Measurements from ENCODE around the gene RHEBL1.

Gene RHEBL1

DNA sequence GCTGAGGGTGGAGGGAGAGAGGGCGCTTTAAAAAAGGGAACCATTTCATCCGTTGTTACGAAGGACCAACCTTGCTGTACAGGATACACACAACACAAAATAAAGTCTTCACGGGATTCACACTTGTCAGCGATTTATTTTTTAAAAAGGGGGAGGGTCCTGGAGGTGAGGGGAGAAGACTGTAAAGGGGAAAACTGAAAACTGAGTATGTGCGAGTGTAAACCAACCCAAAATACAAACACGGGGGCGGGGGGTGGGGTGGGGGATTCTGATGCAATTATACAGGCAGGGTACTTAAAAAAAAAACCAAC is 50.7 kb downstream of the RHEBL1 start:
- H3K9ac ChIP-seq (ENCODE audit: low read length), result peak overlapping the region; percentile 89
- H3K9me2 ChIP-seq (replicated peaks; ENCODE audit: insufficient read depth, low read length), result no peaks in the 10 kb centered on the region
- no peak for DNase-seq
- H3K36me3 ChIP-seq (replicated peaks; ENCODE audit: insufficient read depth, low read length), result no peaks in the 10 kb centered on the region
- peak overlapping the region; percentile 81 for H3K4me2 ChIP-seq (ENCODE audit: low read depth, low read length)
- peak overlapping the region; percentile 51 for H2AFZ ChIP-seq (ENCODE audit: low read length)
- H3K9me3 ChIP-seq (replicated peaks; ENCODE audit: insufficient read depth, low read length), result no peaks in the 10 kb centered on the region
- no peaks in the 10 kb centered on the region for H3K27me3 ChIP-seq (replicated peaks; ENCODE audit: insufficient read depth, low read length)
- H3K4me1 ChIP-seq (ENCODE audit: low read length), result 0 out of 2 replicates have a peak, but pooled peaks cover 3% of the 10 kb centered on the region
- no peaks in the 10 kb centered on the region for H4K20me1 ChIP-seq (ENCODE audit: insufficient read depth, low read length)
- H3K79me2 ChIP-seq (ENCODE audit: low read length), result peaks cover 34% of the 10 kb centered on the region
- peak overlapping the region; percentile 80 for H3K4me3 ChIP-seq (ENCODE audit: low read length)
- H3F3A ChIP-seq (ENCODE audit: insufficient read depth, low read length), result peaks cover 18% of the 10 kb centered on the region
- TF ChIP-seq EZH2phosphoT487 (IDR thresholded peaks at IDR 0.05; ENCODE audit: low read length) (no peak), EZH2 (optimal IDR thresholded peaks at IDR 0.05; ENCODE audit: low read depth, low read length) (no peak), CTCF (IDR thresholded peaks at IDR 0.05; ENCODE audit: low read length) (no peak)
- peak overlapping the region; percentile 84 for H3K27ac ChIP-seq (ENCODE audit: low read length)

DNA sequence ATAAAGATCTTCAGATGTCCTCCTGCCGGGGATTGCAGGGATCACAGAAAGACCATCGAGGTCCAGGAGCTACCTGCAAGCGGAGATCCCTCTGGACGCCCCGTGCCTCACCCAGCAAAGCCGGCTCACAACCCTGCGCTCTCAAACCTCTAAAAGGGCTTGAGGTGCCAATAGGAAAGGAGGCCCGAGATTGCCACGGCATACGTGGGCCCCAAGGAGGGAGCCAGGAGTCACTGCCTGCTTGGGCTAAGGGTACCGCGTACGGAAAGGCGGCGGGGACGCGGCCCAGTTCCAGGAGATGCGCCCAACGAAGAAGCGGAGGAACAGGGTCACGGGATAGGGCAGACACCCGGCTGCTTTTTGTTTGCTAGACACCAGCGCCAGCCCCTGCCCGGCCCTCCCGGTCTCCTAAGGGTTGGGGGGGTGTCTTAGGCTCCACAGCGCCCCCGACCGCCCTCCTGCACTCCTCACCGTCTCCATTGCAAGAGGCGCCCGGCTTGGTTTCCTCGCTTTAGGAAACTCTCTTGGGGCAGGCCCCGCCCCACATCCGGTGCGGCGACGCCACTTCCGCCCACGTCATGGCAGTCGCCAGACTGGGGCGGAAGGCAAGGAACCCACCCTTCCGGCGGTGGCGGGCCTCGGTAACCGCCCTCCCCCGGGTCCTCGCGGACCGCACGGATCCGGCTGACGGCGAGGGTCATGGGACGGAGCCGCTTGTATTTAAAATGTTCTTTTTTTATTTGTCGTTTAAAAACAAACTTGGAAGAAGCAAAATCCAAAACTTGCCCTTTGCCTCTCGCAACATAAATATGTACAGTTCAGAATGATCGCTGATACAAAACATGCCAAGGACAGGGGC is 51.3 kb downstream of the RHEBL1 start, which contains the start of gene PRKAG1:
PRKAG1 (minus strand) TSS at position 516 of the 859 bp plus-strand sequence; CDS start at position 480, 36 bp downstream.
- Histone ChIP-seq H4K20me1 (ENCODE audit: insufficient read depth, low read length) (no peaks in the 10 kb centered on the region), H3K27ac (ENCODE audit: low read length) (peak within 1 kb of the TSS; percentile 84), H2AFZ (ENCODE audit: low read length) (peak within 1 kb of the TSS; percentile 64), H3K27me3 (replicated peaks; ENCODE audit: insufficient read depth, low read length) (no peaks in the 10 kb centered on the region), H3K9me3 (replicated peaks; ENCODE audit: insufficient read depth, low read length) (no peaks in the 10 kb centered on the region), H3F3A (ENCODE audit: insufficient read depth, low read length) (peaks cover 18% of the 10 kb centered on the region), H3K4me2 (ENCODE audit: low read depth, low read length) (peak within 1 kb of the TSS; percentile 81), H3K36me3 (replicated peaks; ENCODE audit: insufficient read depth, low read length) (no peaks in the 10 kb centered on the region), H3K79me2 (ENCODE audit: low read length) (peaks cover 34% of the 10 kb centered on the region), H3K4me1 (ENCODE audit: low read length) (0 out of 2 replicates have a peak, but pooled peaks cover 3% of the 10 kb centered on the region), H3K9me2 (replicated peaks; ENCODE audit: insufficient read depth, low read length) (no peaks in the 10 kb centered on the region), H3K4me3 (ENCODE audit: low read length) (peak within 1 kb of the TSS; percentile 80), H3K9ac (ENCODE audit: low read length) (peak within 1 kb of the TSS; percentile 89)
- peak; percentile 45 for TF ChIP-seq CTCF (IDR thresholded peaks at IDR 0.05; ENCODE audit: low read length)
- TF ChIP-seq EZH2phosphoT487 (IDR thresholded peaks at IDR 0.05; ENCODE audit: low read length), result no peak
- DNase-seq, result peak; percentile 97

DNA sequence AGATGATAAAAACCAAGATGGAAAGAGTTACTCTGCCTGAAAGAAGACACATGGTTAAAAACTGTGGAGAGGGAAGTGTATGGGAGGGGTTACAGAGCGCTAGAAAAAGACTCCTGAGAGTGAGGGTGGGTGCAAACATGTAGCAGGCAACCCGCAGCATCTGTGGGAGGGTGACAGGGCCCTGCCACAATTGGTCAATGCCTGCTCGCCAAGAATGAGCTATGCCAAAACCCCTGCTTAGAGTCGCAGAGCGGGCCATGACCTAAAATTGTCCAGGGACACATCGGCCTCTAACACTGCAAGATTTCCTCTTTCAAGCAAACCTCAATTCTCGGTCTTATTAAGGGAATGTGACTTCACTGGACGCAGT is 51.9 kb downstream of the RHEBL1 start:
- H2AFZ ChIP-seq (ENCODE audit: low read length), result peak overlapping the region; percentile 64
- peak overlapping the region; percentile 70 for H3K4me2 ChIP-seq (ENCODE audit: low read depth, low read length)
- no peaks in the 10 kb centered on the region for H3K9me2 ChIP-seq (replicated peaks; ENCODE audit: insufficient read depth, low read length)
- H3K4me1 ChIP-seq (ENCODE audit: low read length), result 0 out of 2 replicates have a peak, but pooled peaks cover 3% of the 10 kb centered on the region
- H4K20me1 ChIP-seq (ENCODE audit: insufficient read depth, low read length), result no peaks in the 10 kb centered on the region
- peak overlapping the region; percentile 84 for H3K27ac ChIP-seq (ENCODE audit: low read length)
- peak overlapping the region; percentile 80 for H3K4me3 ChIP-seq (ENCODE audit: low read length)
- 0 out of 2 replicates have a peak, but pooled peaks cover 1% of the 10 kb centered on the region for H3K36me3 ChIP-seq (replicated peaks; ENCODE audit: insufficient read depth, low read length)
- H3F3A ChIP-seq (ENCODE audit: insufficient read depth, low read length), result peaks cover 18% of the 10 kb centered on the region
- H3K9ac ChIP-seq (ENCODE audit: low read length), result peak overlapping the region; percentile 89
- no peak for DNase-seq
- TF ChIP-seq EZH2 (optimal IDR thresholded peaks at IDR 0.05; ENCODE audit: low read depth, low read length) (no peak), EZH2phosphoT487 (IDR thresholded peaks at IDR 0.05; ENCODE audit: low read length) (no peak), CTCF (IDR thresholded peaks at IDR 0.05; ENCODE audit: low read length) (no peak)
- H3K9me3 ChIP-seq (replicated peaks; ENCODE audit: insufficient read depth, low read length), result no peaks in the 10 kb centered on the region
- no peaks in the 10 kb centered on the region for H3K27me3 ChIP-seq (replicated peaks; ENCODE audit: insufficient read depth, low read length)
- H3K79me2 ChIP-seq (ENCODE audit: low read length), result peaks cover 34% of the 10 kb centered on the region
